ENCODE measurements around the gene CTNND2. TPM values are rescaled to one million over a fixed set of nuclear protein-coding genes. Genes with fewer than 3 reads are reported as not detected.
A peak's percentile ranks its signal among the peaks of the same experiment; 100 is the strongest.

The CTNND2 gene
- total RNA-seq, 1 donor from 2014 or later: 5.4 TPM

DNA sequence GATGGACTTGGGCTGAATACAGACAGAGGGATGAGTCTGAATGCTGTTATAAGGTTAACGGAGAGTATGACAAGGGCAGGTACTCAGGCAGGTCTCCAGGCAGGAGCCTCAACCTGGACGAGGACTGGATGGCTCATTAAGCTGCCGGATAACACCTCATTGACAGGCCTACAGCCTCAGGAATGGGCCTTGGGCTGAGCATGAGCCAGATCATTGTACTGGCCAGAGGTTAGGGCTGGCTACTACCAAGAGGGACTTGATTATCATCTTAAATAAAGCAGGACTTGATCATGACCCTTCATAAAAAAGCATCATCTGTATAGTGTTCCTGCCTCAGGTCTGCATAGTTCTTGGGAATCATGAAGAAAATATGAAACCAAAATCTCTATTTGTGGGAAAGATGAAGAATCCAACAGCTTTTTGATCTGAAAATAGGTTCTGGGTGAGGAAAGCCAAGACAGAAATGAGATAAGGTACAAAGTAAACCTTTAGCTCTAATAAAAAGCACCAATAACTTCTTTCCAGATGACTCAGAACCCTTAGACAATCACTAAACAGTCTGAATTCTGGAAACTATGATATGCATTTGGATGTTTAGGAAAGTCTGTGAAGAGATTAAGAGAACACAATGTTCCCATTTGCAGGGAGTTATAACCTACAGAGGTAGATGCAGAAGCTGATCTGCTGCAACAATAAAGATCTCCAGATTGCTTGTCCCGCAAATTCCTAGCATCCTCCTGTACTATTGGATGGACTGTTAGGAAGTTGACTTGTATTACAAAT, 343.1 kb downstream of the CTNND2 start:
- intact Hi-C loops (cut with micrococcal nuclease): no loop called here

DNA sequence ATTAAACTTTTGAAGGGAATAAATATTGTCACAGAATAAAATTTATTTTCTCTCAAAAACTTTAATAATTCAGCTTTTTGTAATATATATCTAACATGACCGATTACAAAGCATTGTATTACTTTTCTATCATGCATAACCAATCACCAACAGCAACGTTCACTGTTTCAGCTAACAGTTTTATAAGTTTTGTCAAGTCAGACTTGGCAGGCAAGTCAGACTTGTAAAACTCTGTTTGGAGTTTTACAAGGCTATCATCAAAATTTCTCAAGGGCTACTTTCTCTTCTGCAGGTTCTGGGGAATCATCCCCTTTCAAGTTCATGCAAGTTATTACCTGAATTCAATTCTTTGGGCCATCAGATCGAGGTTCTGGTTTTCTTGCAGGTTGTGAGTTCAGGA, 347.2 kb downstream of the CTNND2 start:
- intact Hi-C loops (cut with micrococcal nuclease): no loop called here
- no peak for DNase-seq
- ATAC-seq: no peak

More for the DNA sequence above, 343.1 kb downstream of the CTNND2 start:
- no peak for ATAC-seq
- no peak for DNase-seq

GRCh38 chr5:11555171-11555570, 349.1 kb downstream of the CTNND2 start:
- intact Hi-C loops (cut with micrococcal nuclease): no loop called here
- ATAC-seq (no peak), DNase-seq (no peak)

GRCh38 chr5:11547730-11548129, 356.5 kb downstream of the CTNND2 start:
- intact Hi-C loops (cut with micrococcal nuclease): no loop called here
- no peak for DNase-seq
- no peak for ATAC-seq

- DNase-seq (no peak), ATAC-seq (no peak)
- intact Hi-C loops (cut with micrococcal nuclease): no loop called here
Observed at GRCh38 chr5:11547140-11547539, 357.1 kb downstream of the CTNND2 start.

DNA sequence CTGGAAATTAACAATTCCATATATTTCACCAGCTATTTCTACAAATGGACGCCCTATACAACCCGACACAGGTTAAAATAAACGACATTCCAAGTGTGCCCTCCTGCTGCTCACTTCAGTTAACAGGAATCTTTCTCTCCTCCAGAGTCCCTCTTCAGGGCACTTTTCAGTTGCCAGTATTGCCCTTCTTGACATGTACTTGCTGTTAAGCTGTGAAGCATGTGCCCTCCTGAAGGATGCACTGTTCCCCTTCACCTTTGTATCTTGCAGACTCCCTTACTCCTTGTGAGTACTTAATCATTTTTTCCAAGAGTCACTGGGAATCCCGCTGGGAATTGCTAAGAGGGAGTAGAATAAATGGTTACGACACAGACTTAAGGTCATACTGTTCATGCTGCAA, 364.1 kb downstream of the CTNND2 start:
- intact Hi-C loops (cut with micrococcal nuclease): no loop called here
- no peak for ATAC-seq
- no peak for DNase-seq

- no peak for DNase-seq
Observed at GRCh38 chr5:11531811-11532555, 372.3 kb downstream of the CTNND2 start.

DNA sequence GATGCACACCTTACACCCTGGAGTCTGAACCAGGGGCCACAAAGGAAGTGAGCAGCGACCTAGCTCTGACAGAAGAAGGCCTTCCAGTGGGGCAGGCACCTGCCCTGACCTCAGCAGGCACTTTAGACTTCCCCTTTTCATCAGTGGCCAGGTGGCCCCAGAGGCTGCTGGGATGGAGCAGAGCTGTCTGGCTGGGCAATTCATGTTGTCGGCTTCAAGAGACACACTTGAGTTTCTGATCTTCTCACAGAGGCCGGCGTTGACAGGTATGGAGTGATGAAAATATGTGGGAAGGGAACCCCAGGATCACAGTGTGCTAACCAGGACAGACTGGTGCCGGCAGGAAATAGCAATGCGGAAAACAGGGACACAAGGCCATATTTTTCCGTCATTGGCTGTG, 375.5 kb downstream of the CTNND2 start:
- DNase-seq (peak; percentile 75), ATAC-seq (peak; percentile 97)
- intact Hi-C loops (cut with micrococcal nuclease): no loop called here

More at GRCh38 chr5:11531811-11532555, 372.3 kb downstream of the CTNND2 start:
- ATAC-seq: peak; percentile 68
- intact Hi-C loops (cut with micrococcal nuclease): no loop called here

DNA sequence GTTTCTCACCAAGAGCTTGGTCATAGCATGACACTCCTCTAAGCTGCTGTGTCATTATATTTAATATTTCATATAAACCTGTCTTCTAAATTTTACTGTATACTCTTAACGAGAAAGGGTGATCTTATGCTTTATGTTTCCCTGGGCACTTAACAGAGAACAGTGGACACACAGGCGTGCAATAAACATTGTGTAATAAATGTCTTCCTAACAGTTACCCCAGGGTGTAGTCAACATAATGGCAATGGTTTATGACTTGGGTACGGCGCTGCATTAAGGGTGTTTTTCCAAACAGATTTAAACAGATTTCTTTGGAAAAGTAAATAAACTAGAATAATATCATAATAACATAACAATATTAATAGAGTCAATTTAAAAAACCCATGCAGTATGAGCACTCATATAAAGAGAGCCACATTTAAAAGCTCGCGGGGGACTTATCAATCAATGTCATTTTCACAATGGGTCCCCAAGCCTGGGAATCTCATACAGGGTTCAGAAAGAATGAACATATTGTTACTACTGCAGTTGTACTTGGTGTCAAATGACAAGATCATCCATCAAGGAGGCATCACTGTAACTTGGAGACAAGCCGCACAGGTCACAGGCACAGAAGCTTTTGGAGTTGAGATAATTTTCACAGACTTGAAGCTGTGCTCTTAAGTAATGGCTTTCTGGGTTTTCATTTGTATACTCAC, 376.4 kb downstream of the CTNND2 start:
- intact Hi-C loops (cut with micrococcal nuclease): no loop called here
- ATAC-seq (no peak), DNase-seq (no peak)

DNA sequence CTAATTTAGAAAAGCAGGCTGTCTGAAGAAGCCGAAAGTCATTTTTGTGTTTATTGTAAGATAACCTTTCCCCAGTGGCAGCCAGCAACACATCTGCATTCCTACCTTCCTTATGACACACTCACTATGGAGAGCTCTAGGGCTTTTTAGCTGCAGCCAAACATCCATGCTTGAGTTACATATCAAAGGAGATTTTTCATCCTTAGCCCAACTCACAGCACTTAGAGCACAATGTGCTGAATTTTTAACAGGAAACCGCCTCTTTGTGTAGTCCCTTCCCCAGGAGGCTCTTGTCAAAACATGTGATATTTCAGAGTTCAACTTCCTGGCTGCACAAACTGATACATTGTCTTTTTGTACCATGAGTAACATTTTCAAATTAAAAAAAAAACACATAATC, 379.2 kb downstream of the CTNND2 start:
- intact Hi-C loops (cut with micrococcal nuclease): no loop called here
- ATAC-seq (no peak), DNase-seq (no peak)

GRCh38 chr5:11524188-11524587, 380.1 kb downstream of the CTNND2 start:
- ATAC-seq: no peak
- intact Hi-C loops (cut with micrococcal nuclease): no loop called here
- no peak for DNase-seq

DNA sequence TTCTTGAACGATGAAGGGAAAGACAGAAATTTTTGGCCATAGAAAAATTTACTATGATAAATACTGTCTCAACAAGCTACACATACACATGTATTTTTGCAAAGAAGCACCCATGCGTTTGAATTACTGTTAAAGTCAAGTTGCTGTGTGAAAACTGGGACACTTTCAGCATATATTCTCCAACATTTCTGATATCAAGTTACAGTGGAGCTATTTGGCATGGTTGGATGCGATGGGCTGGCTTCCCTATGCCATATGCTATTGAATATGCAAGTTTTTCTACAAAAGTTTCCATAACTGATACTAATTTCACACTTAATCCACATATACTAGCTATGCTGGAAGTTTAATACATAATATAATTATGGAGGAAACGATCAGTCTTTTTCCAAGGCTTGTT, 381.4 kb downstream of the CTNND2 start:
- DNase-seq: no peak
- no peak for ATAC-seq
- intact Hi-C loops (cut with micrococcal nuclease): no loop called here

DNA sequence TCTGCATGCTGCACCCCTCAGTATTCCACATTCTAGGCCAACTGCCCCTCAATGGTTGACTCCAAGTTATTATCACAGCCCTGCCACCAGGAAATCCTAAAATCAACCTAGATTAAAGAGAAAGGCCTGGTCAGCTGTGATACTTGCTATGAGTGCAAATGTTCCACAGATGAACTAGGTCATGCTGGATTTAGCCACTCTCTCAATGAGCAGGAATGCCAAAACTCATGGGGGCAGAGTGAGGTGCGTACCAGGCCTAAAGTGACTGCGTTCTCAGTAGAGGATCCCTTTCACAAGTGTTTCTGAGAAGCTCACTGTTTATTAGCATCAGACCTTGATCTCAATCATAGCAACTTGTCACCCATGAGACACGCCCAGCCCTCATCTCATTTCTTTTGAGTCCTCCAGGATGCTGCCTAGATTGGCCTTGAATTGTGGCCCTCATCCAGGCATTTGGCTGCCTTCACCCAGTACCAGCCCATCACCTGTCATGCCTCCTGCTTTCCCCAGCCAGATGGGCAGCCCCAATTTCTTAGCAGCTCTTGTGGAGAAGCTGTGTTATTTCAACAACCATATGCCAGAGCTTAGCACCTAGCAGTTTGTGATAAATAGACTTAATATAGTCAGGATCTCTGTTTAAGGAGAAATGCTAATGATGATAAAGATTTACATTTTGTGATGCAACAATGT, 383.9 kb downstream of the CTNND2 start:
- intact Hi-C loops (cut with micrococcal nuclease): no loop called here
- peak; percentile 48 for ATAC-seq
- DNase-seq: no peak

DNA sequence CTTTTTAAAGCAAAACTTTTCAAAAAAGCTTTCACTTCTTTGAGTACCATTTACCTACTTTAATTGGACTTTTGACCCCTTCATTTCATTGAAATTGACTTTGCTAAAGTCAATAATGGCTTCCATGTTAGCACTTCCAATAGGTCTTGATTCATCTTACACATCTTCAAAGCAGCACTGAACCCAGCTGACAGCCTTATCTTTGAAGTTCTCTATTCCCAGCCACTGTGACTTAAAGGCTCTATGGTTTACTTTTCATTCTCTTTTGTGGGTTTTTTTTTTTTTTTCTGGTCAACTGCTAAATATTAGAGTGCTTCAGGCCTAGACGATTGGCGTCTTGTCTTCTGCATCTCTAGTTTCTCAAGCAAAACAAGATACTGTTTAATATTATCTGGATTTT, 385.0 kb downstream of the CTNND2 start:
- ATAC-seq (no peak), DNase-seq (no peak)
- intact Hi-C loops (cut with micrococcal nuclease): no loop called here

- ATAC-seq (no peak), DNase-seq (no peak)
- intact Hi-C loops (cut with micrococcal nuclease): no loop called here
Observed at GRCh38 chr5:11518676-11519075, 385.6 kb downstream of the CTNND2 start.

DNA sequence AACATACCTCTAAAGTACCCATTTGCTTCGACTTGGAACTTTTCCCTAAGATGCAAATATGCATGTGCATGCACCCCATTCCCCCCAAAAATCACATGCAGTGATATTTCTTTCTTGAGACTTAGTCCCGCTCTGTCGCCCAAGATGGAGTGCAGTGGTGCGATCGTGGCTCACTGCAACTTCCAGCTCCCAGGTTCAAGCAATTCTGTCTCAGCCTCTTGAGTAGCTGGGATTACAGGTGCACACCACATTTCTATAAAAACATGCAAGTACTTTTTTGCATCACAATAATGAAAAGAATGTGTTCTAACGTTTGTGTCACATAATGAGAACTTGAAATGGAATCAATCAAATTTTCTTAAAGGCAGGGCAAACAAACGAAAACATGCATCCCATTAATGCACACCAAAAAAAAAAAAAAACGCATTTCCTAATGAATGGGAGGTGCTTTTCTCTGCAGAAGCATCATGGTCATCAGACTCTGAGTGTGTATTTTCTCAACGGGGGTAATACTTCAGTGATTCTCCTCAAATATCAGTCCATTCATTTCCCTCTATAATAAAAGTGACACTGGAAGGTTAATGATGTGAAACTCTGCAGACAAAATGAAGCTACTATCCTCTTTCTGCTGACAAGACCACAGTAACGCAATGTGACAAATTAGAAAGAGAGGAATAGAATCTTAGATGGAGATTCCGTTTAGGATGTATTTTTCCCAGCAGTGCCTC, 389.4 kb downstream of the CTNND2 start:
- intact Hi-C loops (cut with micrococcal nuclease): no loop called here
- ATAC-seq (no peak), DNase-seq (no peak)

DNA sequence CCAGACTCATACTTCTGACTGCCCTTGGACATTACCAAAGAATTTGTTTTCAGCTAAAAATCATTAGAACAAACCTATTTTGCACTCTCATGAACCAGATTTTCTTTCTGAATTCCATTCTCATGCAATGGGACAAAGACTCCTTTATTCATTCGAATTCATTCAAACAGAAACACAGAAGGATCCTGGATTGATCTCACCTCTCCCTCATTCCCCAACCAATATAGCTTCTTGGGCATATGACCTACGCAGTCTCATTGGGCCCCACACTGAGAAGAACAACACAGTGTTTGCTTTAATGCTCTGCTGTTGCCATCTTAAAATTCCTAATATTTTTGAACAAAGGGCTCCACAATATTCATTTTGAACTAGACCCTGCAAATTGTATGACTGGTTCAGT, 392.4 kb downstream of the CTNND2 start:
- no peak for ATAC-seq
- no peak for DNase-seq
- intact Hi-C loops (cut with micrococcal nuclease): no loop called here

DNA sequence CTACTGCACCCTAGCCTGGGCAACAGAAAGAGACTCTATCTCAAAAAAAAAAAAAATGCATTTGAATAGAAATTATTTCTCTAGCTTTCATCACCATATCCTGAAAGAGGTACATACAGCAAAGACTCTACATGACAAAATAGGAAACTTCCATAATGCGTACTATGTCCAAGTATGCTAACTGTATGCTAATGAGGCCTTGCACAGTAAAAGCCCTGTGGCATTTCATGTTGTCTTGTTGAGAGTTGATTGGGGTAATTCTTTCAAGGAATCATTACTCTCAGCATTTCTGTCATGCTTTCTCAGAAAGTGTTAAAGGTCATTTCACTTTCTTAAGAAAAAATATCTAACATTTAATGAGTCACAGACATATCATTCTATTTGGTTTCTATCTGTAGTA, 393.4 kb downstream of the CTNND2 start:
- DNase-seq (no peak), ATAC-seq (no peak)
- intact Hi-C loops (cut with micrococcal nuclease): no loop called here

- DNase-seq (no peak), ATAC-seq (no peak)
- intact Hi-C loops (cut with micrococcal nuclease): no loop called here
Observed at GRCh38 chr5:11509793-11510192, 394.5 kb downstream of the CTNND2 start.

Measured in left ventricle myocardium superior (tissue), 1 donor.